ENCODE data around the gene SBF1. TPM values are rescaled to one million over a fixed set of nuclear protein-coding genes. Genes with fewer than 3 reads are reported as not detected.

Gene SBF1
- polyA plus RNA-seq, 1 of the 3 experiments (the other 2 are of a cell fraction) = 29.1 TPM

DNA sequence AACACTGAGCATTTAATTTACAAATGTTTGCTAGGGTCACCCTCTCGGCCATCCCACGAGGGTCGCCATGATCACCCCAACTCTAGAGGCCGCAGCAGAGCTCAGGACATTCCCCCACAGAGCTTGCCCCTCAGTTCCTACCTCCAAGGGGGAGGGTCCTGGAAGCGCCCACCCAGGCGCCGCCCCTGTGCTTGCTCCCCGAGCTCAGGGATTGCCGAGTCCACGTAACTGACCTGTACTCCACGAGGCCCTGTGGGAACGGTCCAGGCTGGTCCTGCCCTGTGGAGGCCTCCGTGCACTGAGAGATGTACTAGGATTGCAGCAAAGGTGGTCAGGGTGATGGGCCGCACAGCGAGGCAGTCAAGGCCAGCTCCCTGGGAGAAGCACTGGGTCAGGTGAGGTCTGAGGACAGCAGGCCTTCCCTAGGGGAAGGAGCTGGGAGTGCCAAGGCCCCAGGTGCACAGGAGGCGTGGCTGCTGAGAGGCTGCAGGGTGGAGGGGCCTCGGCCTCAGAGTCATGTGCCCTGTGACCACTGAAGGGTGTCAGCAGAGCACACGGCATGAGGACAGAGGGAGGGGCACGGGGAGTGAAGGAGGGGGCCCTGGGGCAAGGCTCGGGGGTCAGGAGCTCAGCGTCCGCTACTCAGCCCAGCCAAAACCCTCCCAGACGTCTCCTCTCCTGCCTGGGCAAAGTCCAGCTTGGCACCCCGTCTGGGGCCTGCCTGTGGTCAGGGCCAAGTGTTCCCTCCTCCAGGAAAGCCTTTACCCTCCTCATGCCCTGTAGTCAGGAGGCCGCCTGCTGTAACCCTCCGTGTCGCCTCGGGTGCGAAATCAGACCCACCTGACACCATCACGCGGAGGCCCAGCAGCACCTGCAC lies 9.4 kb upstream of the SBF1 start (continued):
- TF ChIP-seq FOSL2 (IDR thresholded peaks at IDR 0.05; ENCODE audit: borderline replicate concordance, low read depth) = no peak
- no peak for TF ChIP-seq RFX5 (IDR thresholded peaks at IDR 0.05; ENCODE audit: low read length)

DNA sequence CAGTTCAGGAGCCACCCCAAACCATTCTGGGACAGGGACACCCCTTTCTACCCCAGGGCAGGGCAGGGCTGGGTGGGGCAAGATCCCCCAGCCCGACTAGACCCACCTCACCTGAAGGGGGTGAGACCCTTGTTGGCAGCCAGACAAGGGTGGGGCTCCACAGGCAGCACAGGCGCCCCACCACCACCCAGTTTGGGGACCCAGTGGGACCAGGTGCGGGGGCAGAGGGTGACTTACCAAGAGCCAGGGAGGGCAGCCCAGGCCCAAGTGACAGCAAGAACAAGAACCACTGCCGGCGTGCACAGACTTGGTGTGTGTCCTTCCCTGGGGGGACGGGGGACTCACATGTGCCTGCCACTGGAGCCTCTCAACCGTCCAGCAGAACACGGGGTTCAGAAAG lies 8.7 kb upstream of the SBF1 start:
- no peaks in the 10 kb centered on the region for H3K9me2 ChIP-seq
- H2AFZ ChIP-seq (ENCODE audit: low read depth) = no peak overlapping the region
- no peaks in the 10 kb centered on the region for H3K79me2 ChIP-seq (ENCODE audit: insufficient read depth)
- no peak overlapping the region for H3K4me3 ChIP-seq (ENCODE audit: low read depth in 2 of 2, low read length in 1 of 2)
- 100% methylated on average over 4 of the region's 8 CpGs for WGBS (ENCODE audit: low lambda C conversion rate)
- H3K27ac ChIP-seq (ENCODE audit: low read depth in 2 of 2, low read length in 1 of 2) = no peak overlapping the region
- no peak for DNase-seq
- H3K9me3 ChIP-seq = no peaks in the 10 kb centered on the region
- no peak overlapping the region for H3K4me2 ChIP-seq
- H3F3A ChIP-seq (replicated peaks; ENCODE audit: insufficient read depth) = no peaks in the 10 kb centered on the region
- no peak for TF ChIP-seq JUND (IDR thresholded peaks at IDR 0.05)
- no peak for TF ChIP-seq FOSL2 (IDR thresholded peaks at IDR 0.05; ENCODE audit: borderline replicate concordance, low read depth)
- no peak for TF ChIP-seq EP300 (IDR thresholded peaks at IDR 0.05; ENCODE audit: borderline replicate concordance in 1 of 2, low read depth in 1 of 2, low read length in 1 of 2)
- no peak for TF ChIP-seq RAD21 (IDR thresholded peaks at IDR 0.05; ENCODE audit: low read length)
- no peak for TF ChIP-seq FOXM1 (IDR thresholded peaks at IDR 0.05; ENCODE audit: low read depth)
- no peak for TF ChIP-seq NFIC (IDR thresholded peaks at IDR 0.05; ENCODE audit: borderline replicate concordance)
- TF ChIP-seq, protein P1, sequence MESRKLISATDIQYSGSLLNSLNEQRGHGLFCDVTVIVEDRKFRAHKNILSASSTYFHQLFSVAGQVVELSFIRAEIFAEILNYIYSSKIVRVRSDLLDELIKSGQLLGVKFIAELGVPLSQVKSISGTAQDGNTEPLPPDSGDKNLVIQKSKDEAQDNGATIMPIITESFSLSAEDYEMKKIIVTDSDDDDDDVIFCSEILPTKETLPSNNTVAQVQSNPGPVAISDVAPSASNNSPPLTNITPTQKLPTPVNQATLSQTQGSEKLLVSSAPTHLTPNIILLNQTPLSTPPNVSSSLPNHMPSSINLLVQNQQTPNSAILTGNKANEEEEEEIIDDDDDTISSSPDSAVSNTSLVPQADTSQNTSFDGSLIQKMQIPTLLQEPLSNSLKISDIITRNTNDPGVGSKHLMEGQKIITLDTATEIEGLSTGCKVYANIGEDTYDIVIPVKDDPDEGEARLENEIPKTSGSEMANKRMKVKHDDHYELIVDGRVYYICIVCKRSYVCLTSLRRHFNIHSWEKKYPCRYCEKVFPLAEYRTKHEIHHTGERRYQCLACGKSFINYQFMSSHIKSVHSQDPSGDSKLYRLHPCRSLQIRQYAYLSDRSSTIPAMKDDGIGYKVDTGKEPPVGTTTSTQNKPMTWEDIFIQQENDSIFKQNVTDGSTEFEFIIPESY (IDR thresholded peaks at IDR 0.05; ENCODE audit: borderline replicate concordance, low read depth) = no peak
- no peak for TF ChIP-seq GABPA (IDR thresholded peaks at IDR 0.05; ENCODE audit: low read depth)
- TF ChIP-seq CHD2 (IDR thresholded peaks at IDR 0.05; ENCODE audit: low read length, partially characterized antibody) = no peak
- TF ChIP-seq, protein P2, sequence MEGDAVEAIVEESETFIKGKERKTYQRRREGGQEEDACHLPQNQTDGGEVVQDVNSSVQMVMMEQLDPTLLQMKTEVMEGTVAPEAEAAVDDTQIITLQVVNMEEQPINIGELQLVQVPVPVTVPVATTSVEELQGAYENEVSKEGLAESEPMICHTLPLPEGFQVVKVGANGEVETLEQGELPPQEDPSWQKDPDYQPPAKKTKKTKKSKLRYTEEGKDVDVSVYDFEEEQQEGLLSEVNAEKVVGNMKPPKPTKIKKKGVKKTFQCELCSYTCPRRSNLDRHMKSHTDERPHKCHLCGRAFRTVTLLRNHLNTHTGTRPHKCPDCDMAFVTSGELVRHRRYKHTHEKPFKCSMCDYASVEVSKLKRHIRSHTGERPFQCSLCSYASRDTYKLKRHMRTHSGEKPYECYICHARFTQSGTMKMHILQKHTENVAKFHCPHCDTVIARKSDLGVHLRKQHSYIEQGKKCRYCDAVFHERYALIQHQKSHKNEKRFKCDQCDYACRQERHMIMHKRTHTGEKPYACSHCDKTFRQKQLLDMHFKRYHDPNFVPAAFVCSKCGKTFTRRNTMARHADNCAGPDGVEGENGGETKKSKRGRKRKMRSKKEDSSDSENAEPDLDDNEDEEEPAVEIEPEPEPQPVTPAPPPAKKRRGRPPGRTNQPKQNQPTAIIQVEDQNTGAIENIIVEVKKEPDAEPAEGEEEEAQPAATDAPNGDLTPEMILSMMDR (IDR thresholded peaks at IDR 0.05) = no peak
- no peak for TF ChIP-seq MXI1 (IDR thresholded peaks at IDR 0.05; ENCODE audit: low read depth, low read length)
- no peak for TF ChIP-seq ELF1 (IDR thresholded peaks at IDR 0.05)
- no peak for TF ChIP-seq RCOR1 (IDR thresholded peaks at IDR 0.05; ENCODE audit: low read length)
- POLR2A ChIA-PET = no interaction called here
- H3K27me3 ChIP-seq (ENCODE audit: insufficient read depth) = peaks cover 10% of the 10 kb centered on the region; the same call in 1 of the 2 replicates
- H3K9ac ChIP-seq = no peak overlapping the region
- CTCF ChIA-PET = interaction anchor here (3.2 kb wide), 1 partner anchor 14 kb away, joined by 12 read pairs; no protein-coding TSS in a partner anchor
- H4K20me1 ChIP-seq (ENCODE audit: insufficient read depth) = no peaks in the 10 kb centered on the region
- H3K4me1 ChIP-seq (ENCODE audit: control insufficient read depth in 1 of 2, insufficient read depth in 2 of 2, low read depth in 1 of 2, low read length in 1 of 2) = peaks cover 0 to 2% of the 10 kb centered on the region in 2 experiments; a peak in 1 of 4 replicates
- no peaks in the 10 kb centered on the region for H3K36me3 ChIP-seq (replicated peaks in 1 of 2; ENCODE audit: control insufficient read depth in 1 of 2, insufficient read depth in 2 of 2, low read length in 1 of 2)

Measured in SK-N-SH (cell line).